HepG2 (cell line): ENCODE data around the gene FITM1. TPM values are rescaled to one million over a fixed set of nuclear protein-coding genes. Genes with fewer than 3 reads are reported as not detected.

Experiments used
- ATF6 ChIP-seq: sonication (generic); formaldehyde crosslinking; conservative IDR thresholded peaks from 2 replicates; pipeline ENCODE4 v1.4.0; 2020; ENCODE audit warnings: missing genetic modification reagents
- BRCA1 ChIP-seq: sonication (generic); formaldehyde crosslinking; IDR thresholded peaks from 2 replicates; pipeline ENCODE4 v1.4.0; 2020; ENCODE audit warnings: missing genetic modification reagents
- FOXC1 ChIP-seq: sonication (generic); formaldehyde crosslinking; IDR thresholded peaks from 2 replicates; pipeline ENCODE4 v1.8.0; 2022; ENCODE audit warnings: mild to moderate bottlenecking, missing genetic modification reagents, borderline replicate concordance
- IKZF1 ChIP-seq: fragments of 450-650 bp; IDR thresholded peaks from 2 replicates; pipeline ENCODE4 v1.7.1; 2016
- LCORL ChIP-seq, 2 experiments: fragments of 450-650 bp in 1 of 2; sonication (generic) in 1 of 2; formaldehyde crosslinking in 1 of 2; IDR thresholded peaks; 2 replicates each; pipeline versions ENCODE4 v1.5.0 to v1.6.1; 2017 to 2020; ENCODE audit warnings: antibody characterized with exemption in 1 of 2, missing genetic modification reagents in 1 of 2
- MXI1 ChIP-seq: IDR thresholded peaks from 3 replicates; pipeline ENCODE4 v1.6.1; 2012; ENCODE audit warnings: low read depth, low read length, inconsistent platforms, borderline replicate concordance
- PRPF4 ChIP-seq: fragments of 200-400 bp; formaldehyde crosslinking; IDR thresholded peaks from 2 replicates; pipeline ENCODE4 v1.6.1; 2016; ENCODE audit warnings: low read length, low read depth; ENCODE audit not compliant: poor library complexity, severe bottlenecking
- SETDB1 ChIP-seq: sonication (generic); formaldehyde crosslinking; IDR thresholded peaks from 2 replicates; pipeline ENCODE4 v1.5.1; 2020; ENCODE audit warnings: missing genetic modification reagents, mild to moderate bottlenecking, borderline replicate concordance
- ZFAT ChIP-seq: sonication (generic); formaldehyde crosslinking; conservative IDR thresholded peaks from 2 replicates; pipeline ENCODE4 v1.8.1; 2023; ENCODE audit warnings: missing genetic modification reagents, inconsistent platforms
- ZKSCAN1 ChIP-seq: fragments of 150-350 bp; IDR thresholded peaks from 2 replicates; pipeline ENCODE4 v1.6.1; 2014; ENCODE audit warnings: low read length
- ZKSCAN5 ChIP-seq: sonication (generic); formaldehyde crosslinking; IDR thresholded peaks from 2 replicates; pipeline ENCODE4 v1.5.1; 2020; ENCODE audit warnings: mild to moderate bottlenecking, missing genetic modification reagents
- ZNF18 ChIP-seq: sonication (generic); formaldehyde crosslinking; IDR thresholded peaks from 2 replicates; pipeline ENCODE4 v1.8.0; 2022; ENCODE audit warnings: mild to moderate bottlenecking, missing genetic modification reagents; ENCODE audit not compliant: insufficient replicate concordance
- ZNF318 ChIP-seq: sonication (generic); formaldehyde crosslinking; IDR thresholded peaks from 2 replicates; pipeline ENCODE4 v1.4.0; 2020; ENCODE audit warnings: mild to moderate bottlenecking, missing genetic modification reagents
- ZNF619 ChIP-seq: sonication (generic); formaldehyde crosslinking; IDR thresholded peaks from 2 replicates; pipeline ENCODE4 v1.4.0; 2020; ENCODE audit warnings: mild to moderate bottlenecking, missing genetic modification reagents
- ZNF678 ChIP-seq: sonication (generic); formaldehyde crosslinking; IDR thresholded peaks from 2 replicates; pipeline ENCODE4 v1.4.0; 2020; ENCODE audit warnings: mild to moderate bottlenecking, missing genetic modification reagents
- ZNF746 ChIP-seq: sonication (generic); formaldehyde crosslinking; IDR thresholded peaks from 2 replicates; pipeline ENCODE4 v1.8.0; 2022; ENCODE audit warnings: mild to moderate bottlenecking, missing genetic modification reagents
- polyA plus RNA-seq, 8 experiments: library from polyadenylated mRNA; depleted of rRNA in 3 of 8; stranded (reverse) in 7 of 8; unstranded in 1 of 8; fragments of >200 nt; fragmentation: Illumina TruSeq in 4 of 8; extraction: Trizol in 4 of 8; gene quantifications; 2 replicates each; pipeline versions ENCODE4 v1.2.1 to v1.2.3, GENCODE V29; 2011 to 2016; ENCODE audit warnings: low read depth in 4 of 8, missing spikeins in 1 of 8, mixed read lengths in 1 of 8; ENCODE audit not compliant: insufficient read depth in 1 of 8
- total RNA-seq, 5 experiments: library from RNA; depleted of rRNA; stranded (reverse); fragments of >200 nt; fragmentation: Illumina TruSeq; extraction: Trizol; gene quantifications; 2 replicates each; pipeline ENCODE4 v1.2.3, GENCODE V29; 2016; ENCODE audit warnings: low read depth in 1 of 5

FITM1 gene
- total and polyA plus RNA-seq, 2 of the 13 experiments (the other 11 are each of a cell fraction or from before 2014, with no cell fraction given) = 2.7 to 5.8 TPM

- TF ChIP-seq ATF6 (CRISPR knock-in tag) (no peak; the same call in 1 of the 2 replicates), LCORL (IDR thresholded peaks at IDR 0.05) (no peak), LCORL (CRISPR knock-in tag; IDR thresholded peaks at IDR 0.05) (no peak), BRCA1 (CRISPR knock-in tag) (no peak; the same call in 1 of the 2 replicates), ZKSCAN1 (no peak), FOXC1 (no peak), ZNF18 (CRISPR knock-in tag) (no peak), ZNF746 (no peak), ZKSCAN5 (CRISPR knock-in tag) (peak; percentile 28; the same call in 1 of the 2 replicates), MXI1 (peak; percentile 93; the same call in 2 of the 3 replicates), ZNF318 (CRISPR knock-in tag) (peak; percentile 16; the same call in 1 of the 2 replicates), ZNF678 (no peak; the same call in 1 of the 2 replicates), ZNF619 (CRISPR knock-in tag) (peak; percentile 61), SETDB1 (no peak), ZFAT (CRISPR knock-in tag) (0 out of 2 replicates have a peak, but pooled peaks have one; percentile 70), PRPF4 (no peak), IKZF1 (no peak)
These were observed 5.6 kb downstream of the FITM1 start, which contains the start of gene PSME1 (continued) for GRCh38 chr14:24135834-24136683.
